Stimulated activated CD4-positive, alpha-beta T cell treated with anti-CD3 and anti-CD28 coated beads, TNF-alpha, amount 100 ng/mL, for 24 hours (primary cell): Measurements from ENCODE around the gene RYR3.

Experiments used
- DNase-seq, 3 experiments: peaks; one replicate each; pipeline ENCODE4 v3.0.0-alpha.2; 2020; ENCODE audit warnings: low read depth in 3 of 3

RYR3 gene

DNA sequence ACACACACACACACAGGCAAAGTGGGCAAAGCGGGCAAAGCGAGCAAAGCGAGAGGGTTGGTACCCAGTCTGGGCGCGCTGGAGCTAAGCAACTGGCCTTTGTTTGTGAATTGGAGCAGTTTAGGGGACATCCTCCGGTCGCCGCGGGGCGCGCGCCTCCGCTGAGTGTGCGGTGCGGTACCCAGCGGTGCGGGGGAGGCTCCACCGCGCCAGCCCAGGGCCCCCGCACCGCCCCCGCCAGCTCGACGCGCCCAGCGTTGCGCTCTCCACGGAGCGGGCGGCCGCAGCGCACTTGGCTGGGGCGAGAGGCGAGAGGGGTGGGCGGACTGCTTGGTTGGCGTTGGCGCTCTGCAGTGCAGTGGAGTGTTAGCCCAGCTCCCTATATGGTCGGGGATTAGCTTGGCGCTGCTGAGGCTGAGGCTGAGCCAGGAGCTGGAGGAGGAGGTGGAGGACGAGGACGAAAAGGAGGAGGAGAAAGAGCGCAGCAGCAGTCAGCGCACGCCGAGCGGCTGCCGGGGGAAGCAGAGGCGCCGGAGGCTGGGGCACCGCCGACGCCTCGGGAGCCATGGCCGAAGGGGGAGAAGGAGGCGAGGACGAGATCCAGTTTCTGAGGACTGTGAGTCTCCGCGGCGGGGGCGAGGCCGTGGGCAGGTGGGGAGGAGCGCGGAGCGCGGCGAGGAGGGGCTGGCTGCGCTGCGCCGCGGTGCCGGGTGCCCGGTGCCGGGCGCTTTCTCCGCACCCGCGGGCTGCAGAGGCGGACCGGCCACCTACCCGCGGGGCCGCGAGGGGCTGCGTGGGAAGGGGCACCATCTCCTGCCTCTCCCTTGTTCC, at the start of gene RYR3:
TSS of gene RYR3 (plus strand) at position 487 of the 831 bp plus-strand sequence. CDS start at position 566, 79 bp downstream.
- DNase-seq, result no peak

GRCh38 chr15:33262306-33262705, 48.5 kb upstream of the RYR3 start:
- no peak for DNase-seq

- DNase-seq, result no peak
Measured at GRCh38 chr15:33277689-33278088, 33.1 kb upstream of the RYR3 start.

DNA sequence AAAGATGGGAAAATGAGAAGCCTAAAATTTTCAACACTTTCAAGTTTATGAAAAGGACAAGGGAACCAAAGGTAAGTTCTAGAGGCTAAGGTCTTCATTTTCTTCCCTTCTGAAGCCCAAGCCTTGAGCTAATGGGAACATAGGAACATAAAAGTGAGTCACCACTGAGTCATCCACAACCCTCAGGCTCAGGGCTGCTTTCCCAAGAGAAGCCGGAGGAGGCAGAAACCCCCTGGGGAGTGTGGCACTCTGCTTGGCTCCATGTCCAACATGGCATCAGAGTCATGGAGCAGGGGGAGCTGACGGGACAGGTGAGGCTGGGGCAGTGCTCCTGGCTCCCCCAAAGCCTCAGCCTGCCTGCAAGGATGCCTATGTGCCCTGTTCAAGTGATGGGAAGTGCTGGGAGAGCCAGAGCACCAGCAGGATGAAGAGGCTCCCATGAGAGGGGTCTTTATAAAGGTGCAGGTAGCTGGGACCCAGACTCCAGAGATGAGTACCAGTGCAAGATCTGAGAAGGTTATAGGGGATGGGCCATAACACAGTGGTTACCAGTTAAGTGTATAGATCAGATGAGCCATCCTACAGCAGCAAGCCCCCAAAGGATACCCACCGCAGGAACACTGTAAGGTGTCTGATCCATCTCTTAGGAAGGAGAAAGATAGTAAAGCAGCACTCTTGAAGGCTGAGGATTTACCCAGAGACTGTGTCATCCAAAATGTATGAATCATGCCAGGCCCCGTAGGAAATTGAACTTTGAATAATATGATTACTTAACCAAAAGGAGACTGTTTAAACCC, 31.8 kb upstream of the RYR3 start:
- DNase-seq, result no peak

GRCh38 chr15:33279613-33280205, 31.1 kb upstream of the RYR3 start:
- no peak for DNase-seq

DNA sequence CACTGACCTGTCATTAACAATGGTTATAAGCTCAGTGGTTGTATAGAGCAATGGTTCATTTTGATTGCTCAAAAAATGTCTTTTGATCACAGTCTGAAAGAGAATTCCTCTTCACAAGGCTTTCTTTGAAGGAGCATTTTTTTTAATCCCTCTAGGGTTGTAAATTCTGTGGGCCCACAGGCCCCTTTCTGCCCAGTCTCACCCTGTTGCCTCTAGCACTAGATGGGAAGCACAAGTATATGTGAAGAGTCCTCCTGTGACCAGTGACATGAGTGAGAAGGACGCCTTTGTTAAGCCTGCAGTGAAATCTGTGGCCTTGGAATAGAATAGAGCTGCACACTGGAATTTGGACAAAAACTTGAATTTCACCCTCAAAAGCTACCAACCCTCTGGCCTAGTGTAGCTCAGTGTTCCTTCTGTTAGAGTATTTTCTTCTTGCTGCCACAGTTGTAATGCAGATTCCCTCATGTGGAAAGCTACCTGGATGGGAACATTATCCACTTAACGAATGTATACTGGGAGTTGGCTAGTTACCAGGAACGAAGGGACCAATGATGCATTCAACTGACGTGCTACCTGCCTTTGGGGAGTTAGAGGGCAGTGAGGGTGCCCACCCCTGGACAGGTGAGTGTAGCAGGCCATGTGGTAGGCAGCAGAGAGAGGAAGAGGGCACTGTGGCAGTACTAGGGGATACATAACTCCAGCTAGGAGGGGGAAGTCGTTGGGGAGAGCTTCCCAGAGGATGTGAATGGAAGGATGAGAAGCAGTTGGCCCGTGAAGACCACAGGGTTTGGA, 28.3 kb upstream of the RYR3 start:
- DNase-seq, result no peak

- DNase-seq, result no peak
Measured at GRCh38 chr15:33283576-33283975, 27.2 kb upstream of the RYR3 start.

GRCh38 chr15:33284336-33284735, 26.4 kb upstream of the RYR3 start:
- DNase-seq, result no peak

- DNase-seq, result peak; percentile 22 to 41 (median 28)
Measured at GRCh38 chr15:33292717-33293307, 18.0 kb upstream of the RYR3 start.

DNA sequence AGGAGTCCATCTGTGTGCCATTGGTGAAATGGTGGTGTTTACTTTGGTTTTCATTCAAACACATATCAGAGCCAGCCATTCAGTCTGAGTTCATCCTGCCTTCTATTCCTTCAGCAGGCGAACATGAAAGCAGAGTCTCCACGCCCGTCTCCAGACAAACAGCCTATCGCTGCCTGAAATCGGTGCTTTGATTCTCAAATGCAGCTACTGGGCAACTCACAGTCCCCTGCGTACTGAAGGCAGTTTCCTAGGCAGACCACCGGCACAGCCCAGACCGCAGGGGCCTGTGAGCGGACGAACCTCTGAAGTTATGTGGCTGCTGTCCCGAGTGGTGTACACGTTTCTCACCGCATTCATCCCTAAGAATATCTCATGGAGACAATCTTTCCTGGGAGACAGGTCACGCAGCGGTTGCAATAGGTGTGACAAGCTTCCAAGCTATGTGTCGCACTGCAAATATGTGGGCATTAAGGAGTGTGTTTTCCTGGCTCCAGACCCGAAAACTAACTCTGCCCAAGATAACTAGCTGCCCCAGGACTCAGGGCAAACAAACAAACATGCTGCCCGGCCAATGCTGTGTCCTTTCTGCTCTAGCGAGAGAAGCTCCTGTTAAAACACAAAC, 16.9 kb upstream of the RYR3 start:
- no peak for DNase-seq

GRCh38 chr15:33296050-33296449, 14.7 kb upstream of the RYR3 start:
- no peak for DNase-seq

DNA sequence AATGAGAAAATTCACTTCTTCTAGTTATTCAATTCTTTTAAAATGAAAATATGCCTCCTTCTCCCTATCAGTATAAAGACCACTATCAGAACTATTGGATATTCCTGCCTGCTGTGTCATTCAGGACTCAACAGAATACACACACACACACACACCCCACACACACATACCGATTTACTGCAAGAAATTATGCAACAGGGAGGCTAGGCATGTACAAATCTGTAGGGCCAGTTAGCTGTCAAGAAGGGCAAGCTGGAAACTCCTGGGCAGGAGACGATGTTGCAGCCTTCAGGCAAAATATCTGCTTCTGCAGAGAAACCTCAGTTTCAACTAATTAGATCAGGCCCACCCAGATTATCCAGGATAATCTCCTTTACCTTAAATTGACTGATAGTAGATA, 13.9 kb upstream of the RYR3 start:
- no peak for DNase-seq

GRCh38 chr15:33298631-33299030, 12.1 kb upstream of the RYR3 start:
- no peak for DNase-seq

- DNase-seq, result no peak
Measured at GRCh38 chr15:33304924-33305323, 5.8 kb upstream of the RYR3 start.

DNA sequence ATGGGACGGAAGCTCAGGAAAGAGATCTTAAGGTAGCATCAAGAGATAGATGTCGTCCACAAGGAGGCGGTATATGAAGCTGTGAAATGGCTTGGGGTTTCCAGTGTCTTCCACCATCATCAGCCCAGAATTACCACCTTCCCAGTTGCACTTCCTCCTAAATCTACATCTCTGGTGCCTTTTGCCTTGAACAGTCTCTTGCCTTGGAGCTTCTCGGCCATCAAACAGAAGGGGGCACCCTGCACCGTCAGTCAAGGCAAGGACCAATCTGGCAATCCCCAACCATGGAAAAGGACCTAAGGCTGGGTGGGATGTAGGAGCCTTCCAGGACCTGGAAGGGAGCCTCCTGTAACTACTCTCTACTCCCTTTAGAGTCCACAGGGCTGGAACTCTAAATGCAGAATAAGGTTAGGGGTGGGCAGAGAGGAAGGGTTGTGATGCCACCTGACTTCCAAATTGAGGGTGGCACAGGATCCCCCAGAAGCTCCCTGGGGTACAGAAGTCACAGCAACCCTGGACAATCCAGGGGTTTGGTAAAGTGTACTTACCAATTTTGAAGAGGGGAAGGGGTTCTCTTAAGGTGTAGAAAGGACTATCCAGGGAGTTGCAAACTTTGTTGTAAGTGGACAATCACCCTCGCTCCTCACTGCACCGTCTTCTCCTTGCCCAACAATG, 1.0 kb upstream of the RYR3 start:
- DNase-seq, result no peak

DNA sequence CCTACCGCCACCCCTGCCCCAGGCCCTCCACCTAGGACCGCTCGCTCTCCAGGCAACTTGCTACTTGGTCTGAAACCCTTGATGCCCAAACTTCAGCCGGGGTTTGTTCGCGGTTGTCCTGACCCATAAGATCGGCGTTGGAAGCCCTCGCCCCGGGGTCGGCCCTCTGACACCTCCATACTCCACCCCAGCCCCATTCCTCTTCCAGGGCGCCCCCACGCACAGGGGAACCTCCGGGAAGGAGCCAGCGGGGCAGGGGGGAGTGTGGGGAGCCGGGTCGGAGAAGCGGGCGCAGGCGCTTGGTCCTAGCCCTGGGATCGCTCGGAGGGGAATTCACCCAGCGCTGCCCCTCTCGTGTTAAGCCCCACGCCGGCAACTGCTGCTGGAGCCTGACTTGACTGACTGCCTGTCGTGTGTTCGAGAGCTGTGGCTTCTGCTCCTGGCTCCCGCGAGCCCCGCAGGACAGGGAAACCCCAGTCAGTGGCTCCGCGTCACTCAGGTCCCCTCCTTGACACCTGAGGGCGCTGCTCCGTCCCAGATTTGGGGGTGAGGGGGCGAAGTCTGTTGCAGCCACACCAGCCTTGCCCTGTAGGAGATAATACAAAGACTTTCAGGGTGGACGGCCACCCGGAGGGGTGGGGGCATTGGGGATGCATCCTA, 675 bp downstream of the RYR3 start:
- DNase-seq, result no peak

DNA sequence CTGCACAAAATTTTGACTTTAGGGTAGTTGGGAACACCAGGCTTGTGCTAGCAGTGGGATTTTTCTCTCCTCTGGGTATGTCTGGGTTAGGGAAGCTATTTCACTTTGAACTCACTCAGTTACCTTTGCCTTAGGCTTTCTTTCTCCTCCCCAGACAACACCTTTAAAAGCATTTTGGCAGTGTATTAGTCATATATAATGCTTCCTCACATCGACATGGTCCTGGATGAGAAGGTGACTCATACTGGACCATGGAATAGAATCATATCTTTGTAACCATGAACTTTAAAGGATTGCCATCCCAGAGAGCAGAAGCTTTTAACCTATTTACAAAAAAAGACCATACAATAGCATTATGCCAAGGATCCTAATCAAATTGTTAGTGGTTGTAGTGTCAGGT, 2.7 kb downstream of the RYR3 start:
- no peak for DNase-seq

- DNase-seq, result no peak
Measured at GRCh38 chr15:33314069-33314468, 3.3 kb downstream of the RYR3 start.

GRCh38 chr15:33315044-33315443, 4.3 kb downstream of the RYR3 start:
- DNase-seq, result no peak

DNA sequence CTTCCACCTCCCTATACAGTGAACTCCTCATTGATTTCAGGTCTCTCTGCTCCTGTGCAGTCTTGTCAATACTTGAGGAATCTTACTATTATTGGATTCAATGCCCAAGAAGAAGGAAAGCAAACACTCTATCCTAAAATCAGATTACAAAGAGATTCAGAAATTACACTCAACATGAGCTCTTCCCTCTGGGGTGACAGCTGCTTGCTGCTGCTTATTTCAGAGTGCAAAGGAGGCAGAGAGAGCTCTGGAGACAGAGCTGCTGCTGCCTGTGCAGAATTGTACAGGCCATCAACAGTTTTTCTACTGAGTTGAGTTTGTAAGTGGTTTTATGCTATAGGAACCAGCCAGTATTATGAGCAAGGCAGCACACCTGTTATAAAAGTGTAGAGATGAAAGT, 7.1 kb downstream of the RYR3 start:
- DNase-seq, result no peak
